ENCODE results near the gene CDK10.
A peak's percentile ranks its signal among the peaks of the same experiment; 100 is the strongest.
"Not testable (repeated sequence)": the region's sequence is repeated elsewhere in the genome, so short reads cannot be mapped to it uniquely, and the experiment has no call there.

Gene CDK10

DNA sequence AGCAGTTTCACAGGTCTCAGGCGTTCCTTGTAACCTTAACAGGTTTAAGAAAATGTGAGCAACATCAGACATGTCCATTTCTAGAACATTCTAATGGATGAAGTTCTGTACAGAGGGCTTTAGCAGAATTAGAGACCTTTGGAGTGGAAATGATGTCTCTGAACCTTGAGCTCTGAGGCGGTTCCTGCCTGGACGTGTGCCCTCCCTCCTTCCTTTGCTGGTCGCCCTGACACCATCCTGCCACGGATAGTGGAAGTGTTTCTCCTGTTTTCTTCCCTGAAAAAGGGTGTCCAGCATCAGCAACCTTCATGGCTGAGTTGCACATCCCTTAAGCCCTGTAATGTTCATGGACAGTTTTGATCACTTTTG lies 17.7 kb upstream of the CDK10 start:
- DNase-seq (ENCODE audit: low spot score), result no peak

DNA sequence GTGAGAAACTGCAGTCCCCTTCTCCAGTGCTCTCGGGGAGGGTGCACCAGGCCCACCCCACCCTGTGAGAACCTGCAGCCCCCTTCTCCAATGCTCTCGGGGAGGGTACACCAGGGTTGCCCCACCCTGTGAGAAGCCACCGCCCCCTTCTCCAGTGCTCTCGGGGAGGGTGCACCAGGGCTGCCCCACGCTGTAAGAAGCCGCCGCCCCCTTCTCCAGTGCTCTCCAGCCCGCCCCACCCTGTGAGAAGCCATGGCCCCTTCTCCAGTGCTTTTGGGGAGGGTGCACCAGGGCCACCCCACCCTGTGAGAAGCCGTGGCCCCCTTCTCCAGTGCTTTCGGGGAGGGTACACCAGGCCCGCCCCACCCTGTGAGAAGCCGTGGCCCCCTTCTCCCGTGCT lies 16.7 kb upstream of the CDK10 start:
- DNase-seq (ENCODE audit: low spot score), result no peak

- no peak for DNase-seq (ENCODE audit: low spot score)
Measured at GRCh38 chr16:89670496-89671431, 15.7 kb upstream of the CDK10 start.

GRCh38 chr16:89671565-89671964 lies 14.9 kb upstream of the CDK10 start:
- not testable (repeated sequence) for DNase-seq (ENCODE audit: low spot score)

GRCh38 chr16:89672177-89672941 lies 14.1 kb upstream of the CDK10 start:
- DNase-seq (ENCODE audit: low spot score), result no peak

DNA sequence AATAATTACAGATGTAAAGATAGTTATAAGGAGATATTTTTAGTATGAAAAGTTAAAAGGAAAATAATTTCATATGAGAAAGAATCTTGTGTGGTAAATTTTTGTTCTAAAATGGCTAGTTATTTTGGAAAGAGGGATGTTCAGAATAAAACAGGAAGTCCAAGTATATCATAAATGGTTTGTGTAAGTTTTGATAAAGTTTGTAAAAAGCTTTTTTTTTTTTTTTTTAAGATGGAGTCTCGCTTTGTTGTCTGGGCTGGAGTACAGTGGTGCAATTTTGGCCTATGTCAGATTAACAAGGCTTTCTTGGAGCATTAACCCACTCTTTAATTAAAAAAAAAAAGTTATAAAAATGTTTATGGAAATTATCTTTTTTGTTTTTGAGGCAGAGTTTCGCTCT lies 8.2 kb upstream of the CDK10 start:
- no peak for DNase-seq (ENCODE audit: low spot score)

- no peak for DNase-seq (ENCODE audit: low spot score)
Measured at GRCh38 chr16:89685916-89686315, 573 bp upstream of the CDK10 start.

DNA sequence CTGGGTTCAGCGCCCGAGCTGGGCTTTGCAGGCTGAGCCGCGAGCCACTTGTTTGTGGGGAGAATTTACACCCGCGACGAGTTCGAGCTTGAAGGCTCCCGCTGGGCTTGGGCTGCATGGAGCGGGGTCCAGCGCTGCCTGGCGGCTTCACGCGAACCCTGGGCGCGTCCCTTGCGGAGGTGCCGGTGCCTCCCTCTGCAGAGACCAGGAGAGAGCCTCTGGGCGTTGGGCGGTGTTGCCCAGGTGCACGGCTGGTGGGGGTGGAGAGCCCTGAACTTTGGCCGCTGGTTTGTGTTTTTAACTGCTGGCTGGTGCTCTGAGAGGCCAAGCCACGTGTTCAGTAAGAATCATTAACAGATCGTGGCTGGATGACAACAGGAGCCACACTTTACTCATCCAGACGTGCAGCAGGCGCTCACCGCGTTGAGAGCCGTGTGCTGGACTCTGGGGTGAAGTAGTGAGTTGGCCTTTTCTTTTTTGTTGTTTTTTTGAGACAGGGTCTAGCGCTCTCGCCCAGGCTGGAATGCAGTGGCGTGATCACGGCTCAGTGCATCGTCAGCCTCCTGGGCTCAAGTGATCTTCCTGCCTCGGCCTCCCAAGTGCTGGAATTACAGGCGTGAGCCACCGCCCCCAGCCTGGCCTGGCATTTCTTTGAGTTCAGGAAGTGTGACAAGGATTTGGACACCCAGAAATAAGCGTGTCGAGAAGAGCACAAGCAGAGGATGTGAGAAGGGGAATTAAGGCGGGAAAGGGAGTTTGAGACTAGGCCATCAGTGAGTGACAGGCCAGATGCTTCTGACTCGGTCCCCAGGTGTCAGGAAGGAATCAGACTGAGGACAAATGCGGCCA lies 827 bp downstream of the CDK10 start:
- DNase-seq (ENCODE audit: low spot score), result no peak

DNA sequence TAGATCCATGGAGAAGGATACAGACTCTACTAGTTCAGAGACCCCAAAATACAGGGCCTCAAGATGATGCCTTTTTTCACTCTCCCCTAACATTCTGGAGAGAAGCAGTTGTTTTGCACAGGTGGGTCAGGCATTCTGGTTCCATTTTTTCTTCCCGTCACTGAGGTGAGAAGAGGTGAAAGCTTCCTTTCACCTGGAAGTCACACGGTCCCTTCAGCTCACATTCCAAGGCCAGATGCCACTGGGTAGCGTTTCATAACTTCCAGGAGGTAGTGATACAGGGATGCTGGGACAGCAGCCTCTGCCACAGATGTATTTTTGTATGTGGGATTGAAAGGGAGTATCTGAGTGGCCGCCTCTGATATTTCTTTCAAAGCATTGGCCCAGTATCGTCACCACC lies 1.9 kb downstream of the CDK10 start:
- no peak for DNase-seq (ENCODE audit: low spot score)

GRCh38 chr16:89689142-89689541 lies 2.7 kb downstream of the CDK10 start:
- DNase-seq (ENCODE audit: low spot score), result no peak

- not testable (repeated sequence) for DNase-seq (ENCODE audit: low spot score)
Measured at GRCh38 chr16:89689621-89690020, 3.1 kb downstream of the CDK10 start.

DNA sequence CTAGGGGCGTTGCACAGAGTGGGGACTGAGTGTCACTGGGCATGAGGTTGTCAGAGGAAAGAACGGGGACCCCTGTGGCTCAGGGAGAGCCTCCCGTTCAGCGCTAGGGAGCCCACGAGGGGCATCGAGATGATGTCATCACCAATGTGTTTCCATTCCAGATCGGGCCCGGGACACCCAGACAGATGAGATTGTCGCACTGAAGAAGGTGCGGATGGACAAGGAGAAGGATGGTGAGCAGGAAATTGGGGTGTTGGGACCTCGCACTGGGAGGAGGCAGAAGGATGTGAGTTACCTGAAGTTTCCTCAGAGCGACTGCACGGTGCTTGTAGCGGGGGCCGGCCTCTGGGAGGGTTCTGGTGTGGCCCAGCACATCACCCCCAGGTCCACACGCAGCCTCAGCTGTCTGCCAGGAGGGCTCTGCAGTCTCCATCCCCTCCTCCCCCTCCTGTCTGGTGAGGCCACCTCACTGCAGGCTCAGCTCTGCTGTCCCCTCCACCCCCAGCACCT lies 4.0 kb downstream of the CDK10 start:
- DNase-seq (ENCODE audit: low spot score), result no peak

- no peak for DNase-seq (ENCODE audit: low spot score)
Measured at GRCh38 chr16:89691231-89691985, 4.9 kb downstream of the CDK10 start.

GRCh38 chr16:89691986-89692569 lies 5.6 kb downstream of the CDK10 start:
- no peak for DNase-seq (ENCODE audit: low spot score)

- DNase-seq (ENCODE audit: low spot score), result no peak
Measured at GRCh38 chr16:89693289-89693731, 6.8 kb downstream of the CDK10 start.

GRCh38 chr16:89693931-89694783 lies 7.7 kb downstream of the CDK10 start:
- DNase-seq (ENCODE audit: low spot score), result peak; percentile 35

DNA sequence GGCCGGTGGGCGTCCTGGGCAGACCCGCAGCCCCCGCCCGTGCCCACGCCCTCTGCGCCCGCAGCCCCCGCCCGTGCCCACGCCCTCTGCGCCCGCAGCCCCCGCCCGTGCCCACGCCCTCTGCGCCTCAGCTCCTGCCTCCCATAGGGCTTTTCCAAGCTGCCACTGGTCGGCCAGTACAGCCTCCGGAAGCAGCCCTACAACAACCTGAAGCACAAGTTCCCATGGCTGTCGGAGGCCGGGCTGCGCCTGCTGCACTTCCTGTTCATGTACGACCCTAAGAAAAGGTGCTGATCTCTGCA lies 8.2 kb downstream of the CDK10 start:
- not testable (repeated sequence) for DNase-seq (ENCODE audit: low spot score)

DNA sequence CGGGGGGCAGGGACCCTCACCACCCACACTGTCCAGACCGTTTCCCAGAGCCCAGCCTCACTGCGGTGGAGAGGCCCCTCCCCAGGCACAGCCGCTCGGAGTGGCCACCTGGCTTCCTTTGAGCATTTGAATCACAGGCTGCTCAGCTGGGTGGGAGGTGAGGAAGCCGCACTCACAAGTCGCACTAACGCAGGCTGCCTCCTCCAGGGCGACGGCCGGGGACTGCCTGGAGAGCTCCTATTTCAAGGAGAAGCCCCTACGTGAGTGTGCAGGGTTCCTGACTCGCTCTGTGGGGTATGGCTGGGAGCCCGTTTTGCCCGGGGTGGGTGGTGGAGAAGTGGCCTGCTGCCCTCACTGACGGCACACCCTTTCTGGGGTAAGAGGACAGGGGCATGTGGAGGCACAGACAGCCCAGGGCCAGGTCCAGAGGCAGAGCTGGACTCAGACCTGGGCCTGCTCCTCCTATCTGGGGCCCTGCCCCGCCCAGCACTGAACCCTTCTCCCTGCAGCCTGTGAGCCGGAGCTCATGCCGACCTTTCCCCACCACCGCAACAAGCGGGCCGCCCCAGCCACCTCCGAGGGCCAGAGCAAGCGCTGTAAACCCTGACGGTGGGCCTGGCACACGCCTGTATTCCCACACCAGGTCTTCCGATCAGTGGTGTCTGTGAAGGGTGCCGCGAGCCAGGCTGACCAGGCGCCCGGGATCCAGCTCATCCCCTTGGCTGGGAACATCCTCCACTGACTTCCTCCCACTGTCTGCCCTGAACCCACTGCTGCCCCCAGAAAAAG lies 8.8 kb downstream of the CDK10 start:
- no peak for DNase-seq (ENCODE audit: low spot score)
